ENCODE measurements around the gene MYO7A. TPM values are rescaled to one million over a fixed set of nuclear protein-coding genes. Genes with fewer than 3 reads are reported as not detected.

The MYO7A gene
- total RNA-seq, 1 donor from 2014 or later: 5.5 TPM

DNA sequence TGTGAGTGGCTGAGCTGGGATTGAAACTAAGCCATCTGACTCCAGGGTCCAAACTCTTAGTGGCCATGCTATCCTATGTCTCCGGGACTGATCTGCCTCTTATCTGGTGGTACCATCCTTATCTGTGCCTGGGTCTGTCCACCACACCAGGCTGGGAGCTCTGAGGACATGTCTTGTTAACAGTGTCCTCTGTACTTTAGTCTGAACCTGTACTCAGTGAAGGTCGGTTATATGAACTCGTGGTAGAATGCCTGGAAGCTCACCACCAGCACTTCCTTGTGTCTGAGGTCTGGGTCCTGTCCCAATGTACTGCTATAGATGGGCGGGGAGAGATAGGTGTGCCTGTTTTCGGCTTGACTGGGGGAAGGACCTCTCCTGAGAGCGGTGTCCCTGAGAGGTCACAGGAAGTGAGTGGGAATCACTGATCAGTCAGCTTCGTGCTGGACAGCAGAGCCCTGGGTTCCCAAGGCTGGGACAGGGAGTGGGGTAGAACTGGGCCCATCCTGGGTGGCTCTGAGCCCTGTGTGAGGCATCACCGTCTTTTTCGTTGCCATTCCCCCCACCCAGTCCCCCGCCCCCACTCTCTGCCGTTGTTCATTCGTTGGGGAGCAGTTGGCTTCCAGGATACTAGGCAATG is 8.9 kb downstream of the MYO7A start:
- TF ChIP-seq, protein P1, sequence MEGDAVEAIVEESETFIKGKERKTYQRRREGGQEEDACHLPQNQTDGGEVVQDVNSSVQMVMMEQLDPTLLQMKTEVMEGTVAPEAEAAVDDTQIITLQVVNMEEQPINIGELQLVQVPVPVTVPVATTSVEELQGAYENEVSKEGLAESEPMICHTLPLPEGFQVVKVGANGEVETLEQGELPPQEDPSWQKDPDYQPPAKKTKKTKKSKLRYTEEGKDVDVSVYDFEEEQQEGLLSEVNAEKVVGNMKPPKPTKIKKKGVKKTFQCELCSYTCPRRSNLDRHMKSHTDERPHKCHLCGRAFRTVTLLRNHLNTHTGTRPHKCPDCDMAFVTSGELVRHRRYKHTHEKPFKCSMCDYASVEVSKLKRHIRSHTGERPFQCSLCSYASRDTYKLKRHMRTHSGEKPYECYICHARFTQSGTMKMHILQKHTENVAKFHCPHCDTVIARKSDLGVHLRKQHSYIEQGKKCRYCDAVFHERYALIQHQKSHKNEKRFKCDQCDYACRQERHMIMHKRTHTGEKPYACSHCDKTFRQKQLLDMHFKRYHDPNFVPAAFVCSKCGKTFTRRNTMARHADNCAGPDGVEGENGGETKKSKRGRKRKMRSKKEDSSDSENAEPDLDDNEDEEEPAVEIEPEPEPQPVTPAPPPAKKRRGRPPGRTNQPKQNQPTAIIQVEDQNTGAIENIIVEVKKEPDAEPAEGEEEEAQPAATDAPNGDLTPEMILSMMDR (IDR thresholded peaks at IDR 0.05): no peak
- ATAC-seq (no peak), DNase-seq (no peak)
- Histone ChIP-seq H3K27me3 (ENCODE audit: low read depth) (peaks cover 22% of the 10 kb centered on the region), H3K4me1 (no peaks in the 10 kb centered on the region), H3K36me3 (no peaks in the 10 kb centered on the region), H3K27ac (no peak overlapping the region), H3K9me3 (no peaks in the 10 kb centered on the region), H3K4me3 (no peak overlapping the region)
- intact Hi-C loops (cut with DNase I): no loop called here

DNA sequence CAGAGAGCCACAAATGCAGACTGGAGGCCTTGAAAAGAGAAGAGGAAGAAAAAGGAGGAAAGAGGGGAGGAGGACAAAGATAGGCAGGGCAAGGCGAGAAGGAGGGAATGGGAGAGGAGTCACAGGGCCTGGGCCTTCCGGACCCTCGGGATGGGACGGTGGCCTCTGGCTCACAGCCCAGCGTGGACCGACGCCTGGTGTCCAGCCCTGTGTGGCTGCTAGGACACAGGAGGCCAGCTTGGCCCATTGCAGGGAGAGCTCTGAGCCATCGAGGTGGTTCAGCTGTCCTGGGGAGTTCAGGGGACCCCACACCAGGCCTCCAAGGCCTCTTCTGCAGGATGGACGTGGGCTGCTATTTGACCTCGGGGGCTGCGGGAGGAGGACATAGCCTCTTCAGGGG is 9.4 kb downstream of the MYO7A start:
- no peak for ATAC-seq
- Histone ChIP-seq H3K4me3 (no peak overlapping the region), H3K27me3 (ENCODE audit: low read depth) (peaks cover 22% of the 10 kb centered on the region), H3K36me3 (no peaks in the 10 kb centered on the region), H3K4me1 (no peaks in the 10 kb centered on the region), H3K27ac (no peak overlapping the region), H3K9me3 (no peaks in the 10 kb centered on the region)
- TF ChIP-seq, protein P1 (IDR thresholded peaks at IDR 0.05): no peak
- no peak for DNase-seq
- intact Hi-C loops (cut with DNase I): no loop called here

DNA sequence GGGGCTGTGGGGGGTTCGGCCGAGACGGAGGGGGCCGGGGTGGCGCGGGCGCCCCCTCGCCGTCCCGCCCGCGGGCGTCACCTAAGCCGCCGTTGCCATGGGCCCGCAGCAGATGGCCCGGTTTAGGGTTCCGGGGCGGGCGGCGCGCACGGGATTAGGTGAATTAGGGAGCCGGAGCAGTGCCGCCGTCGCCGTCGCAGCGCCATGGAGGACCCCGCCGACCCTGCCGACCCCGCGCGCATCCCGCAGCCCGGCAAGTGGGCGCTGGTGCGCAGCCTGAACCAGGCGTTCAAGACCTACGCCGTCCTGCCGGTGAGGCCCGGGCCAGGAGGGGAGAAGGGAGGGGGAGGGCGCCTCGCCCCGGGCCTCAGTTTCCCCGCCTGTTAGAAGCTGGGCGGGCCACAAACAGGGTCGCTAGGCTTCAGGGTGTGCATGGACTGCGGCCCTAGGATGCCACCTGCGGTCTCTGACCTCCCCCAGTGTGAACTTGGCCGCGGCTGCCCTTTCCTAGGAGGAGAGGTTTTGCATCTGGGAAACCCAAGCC is 10.1 kb downstream of the MYO7A start:
- TF ChIP-seq, protein P1 (IDR thresholded peaks at IDR 0.05): no peak
- Histone ChIP-seq H3K36me3 (no peaks in the 10 kb centered on the region), H3K27me3 (ENCODE audit: low read depth) (peaks cover 22% of the 10 kb centered on the region), H3K4me1 (no peaks in the 10 kb centered on the region), H3K4me3 (no peak overlapping the region), H3K9me3 (no peaks in the 10 kb centered on the region), H3K27ac (no peak overlapping the region)
- ATAC-seq: no peak
- intact Hi-C loops (cut with DNase I): no loop called here
- no peak for DNase-seq

DNA sequence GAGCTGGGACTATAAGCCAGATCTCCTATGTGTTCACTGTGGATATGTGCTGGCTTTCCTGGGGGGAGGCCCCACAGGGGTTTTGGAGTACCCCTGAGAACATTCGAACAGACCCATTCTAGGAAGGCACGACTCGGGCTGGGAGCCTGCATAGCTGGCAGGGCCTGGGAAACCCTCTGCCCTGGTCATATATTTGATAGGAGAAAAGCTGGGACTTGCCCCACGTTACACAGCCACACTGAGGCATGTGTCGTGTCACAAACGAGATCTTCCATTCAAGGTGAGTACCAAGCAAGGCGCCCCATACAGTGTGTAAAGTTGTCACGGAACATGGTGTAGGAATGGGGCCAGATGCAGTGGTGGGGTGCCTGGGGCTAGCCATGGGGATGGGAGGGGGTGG is 11.2 kb downstream of the MYO7A start:
- Histone ChIP-seq H3K27me3 (ENCODE audit: low read depth) (peaks cover 22% of the 10 kb centered on the region), H3K4me3 (no peak overlapping the region), H3K27ac (no peak overlapping the region), H3K9me3 (no peaks in the 10 kb centered on the region), H3K4me1 (no peaks in the 10 kb centered on the region), H3K36me3 (no peaks in the 10 kb centered on the region)
- TF ChIP-seq, protein P1 (IDR thresholded peaks at IDR 0.05): no peak
- ATAC-seq (no peak), DNase-seq (no peak)
- intact Hi-C loops (cut with DNase I): no loop called here

DNA sequence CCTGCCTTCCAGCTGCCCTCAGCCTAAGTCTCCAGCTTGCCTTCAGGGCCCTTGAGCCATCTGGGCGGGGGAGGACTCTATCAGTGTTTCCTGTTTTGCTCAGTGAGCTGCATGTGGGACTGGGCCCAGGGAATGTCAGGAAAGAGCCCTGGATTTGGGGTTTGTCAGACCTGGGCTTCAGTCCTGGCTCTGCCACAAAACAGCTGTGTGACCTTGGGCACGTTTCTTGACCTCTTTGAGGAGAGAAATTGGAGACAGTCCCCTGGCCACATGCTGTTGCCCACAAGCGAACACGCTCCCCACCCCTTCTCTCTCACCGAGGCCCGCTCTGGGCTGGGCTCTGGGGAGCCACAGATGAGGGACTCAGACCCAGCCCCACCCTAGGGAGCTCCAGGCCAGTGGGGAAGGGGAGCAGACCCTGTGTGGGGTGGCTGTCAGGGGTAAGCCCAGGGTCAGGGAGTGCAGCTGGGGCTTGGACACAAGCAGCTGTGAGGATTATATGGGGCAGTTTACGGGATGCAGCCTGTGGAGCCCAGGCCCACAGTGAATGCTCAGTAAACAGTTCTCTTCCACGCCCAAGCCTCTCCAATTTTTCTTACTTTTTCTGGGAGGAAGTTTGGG is 12.3 kb downstream of the MYO7A start:
- DNase-seq: peak; percentile 37
- no peaks in the 10 kb centered on the region for H3K4me1 ChIP-seq
- H3K27ac ChIP-seq: peak overlapping the region; percentile 11
- H3K36me3 ChIP-seq: no peaks in the 10 kb centered on the region
- peaks cover 22% of the 10 kb centered on the region for H3K27me3 ChIP-seq (ENCODE audit: low read depth)
- TF ChIP-seq, protein P1 (IDR thresholded peaks at IDR 0.05): no peak
- H3K9me3 ChIP-seq: no peaks in the 10 kb centered on the region
- ATAC-seq: peak; percentile 5 to 13
- no peak overlapping the region for H3K4me3 ChIP-seq
- intact Hi-C loops (cut with DNase I): no loop called here
